HG02840 (cell line): ENCODE results near the gene MPP1.

Experiments
- ATAC-seq: cut with Tn5 transposase; IDR thresholded peaks from one replicate; pipeline ENCODE4 v1.9.1; 2021; ENCODE audit warnings: mild to moderate bottlenecking, moderate library complexity, moderate number of reproducible peaks; ENCODE audit not compliant: unreplicated experiment, low FRiP score

Gene MPP1

GRCh38 chrX:154734061-154734781, 71.1 kb downstream of the MPP1 start:
- ATAC-seq = no peak

DNA sequence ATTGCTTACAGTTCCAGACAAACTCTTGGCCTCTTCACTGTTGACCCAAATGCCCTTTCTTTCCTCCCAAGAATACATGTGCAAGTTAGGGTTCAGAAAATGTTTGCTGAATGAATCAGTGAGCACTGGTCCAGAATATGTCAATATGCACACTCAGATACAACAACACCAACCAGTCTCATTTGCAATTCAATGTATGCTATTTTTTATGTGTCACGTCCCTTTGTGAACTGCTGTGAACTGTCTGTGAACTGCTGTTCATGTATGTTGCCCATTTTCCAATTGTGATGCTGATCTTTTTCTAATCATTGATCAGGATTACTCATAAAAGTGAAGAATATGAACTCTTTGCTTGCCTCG, 72.2 kb downstream of the MPP1 start:
- no peak for ATAC-seq

DNA sequence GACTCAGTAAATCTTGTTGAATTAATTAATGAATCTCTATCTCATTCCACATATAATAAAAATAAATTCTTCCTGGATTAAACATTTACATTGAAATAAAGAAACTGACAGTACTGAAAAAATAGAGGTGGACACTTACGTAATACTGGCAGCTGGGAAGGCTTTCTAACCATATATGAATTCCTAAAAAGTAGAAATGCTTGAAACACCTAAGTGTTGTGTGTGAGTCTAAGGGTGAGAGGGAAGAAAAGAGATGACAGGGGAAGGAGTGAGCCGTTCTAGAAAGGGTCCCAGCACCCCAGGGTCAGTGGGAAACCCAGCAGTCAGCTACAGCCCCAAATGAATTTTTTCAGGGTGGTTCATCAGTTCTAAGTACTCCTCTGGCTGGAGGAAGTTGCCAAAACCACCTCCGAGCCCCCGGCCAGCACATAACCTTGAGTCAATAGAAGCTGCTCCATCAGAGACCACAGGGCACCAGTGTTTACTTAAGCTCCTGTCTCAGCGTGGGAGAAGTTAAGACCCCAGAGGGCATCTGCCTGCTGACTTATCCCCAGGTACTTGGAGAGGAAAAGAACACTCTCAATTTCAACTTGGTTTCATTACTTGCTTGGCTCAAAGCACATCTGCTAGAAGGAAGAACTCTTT, 72.7 kb downstream of the MPP1 start:
- ATAC-seq = no peak

DNA sequence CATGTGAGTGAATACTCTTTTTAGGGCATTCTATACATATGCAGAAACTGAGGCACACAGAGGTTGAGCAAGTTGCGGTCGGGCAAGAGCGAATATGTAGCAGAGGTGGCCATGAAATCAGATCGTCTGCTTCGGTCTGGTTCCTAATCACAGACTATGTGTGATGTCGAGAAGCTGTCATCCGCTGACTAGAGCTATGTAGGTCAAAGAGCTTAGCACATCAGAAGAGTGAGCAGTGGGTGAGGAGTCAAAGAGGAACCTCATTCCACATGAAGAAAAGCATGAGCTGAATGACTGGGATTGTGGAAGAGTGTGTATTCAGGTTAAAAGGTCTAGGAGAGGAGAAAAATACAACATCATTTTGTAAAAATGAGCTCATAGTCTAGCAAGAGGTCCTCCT, 73.4 kb downstream of the MPP1 start:
- ATAC-seq = no peak

GRCh38 chrX:154731184-154731583, 74.1 kb downstream of the MPP1 start:
- ATAC-seq = no peak

- ATAC-seq = no peak
These were observed 74.9 kb downstream of the MPP1 start for GRCh38 chrX:154730253-154730891.

- no peak for ATAC-seq
These were observed 75.8 kb downstream of the MPP1 start for GRCh38 chrX:154729439-154729838.
